Common myeloid progenitor, CD34-positive (primary cell): ENCODE data around the gene CDH26.

Source experiments
- CTCF ChIA-PET: fragments of 350-600 bp; sonication (Branson Sonifier 250); formaldehyde crosslinking; loops from one replicate; lab custom pipeline; 2021; ENCODE audit warnings: antibody characterized with exemption; lab: Charles Lee
- POLR2A ChIA-PET: fragments of 350-600 bp; sonication (Branson Sonifier 250); formaldehyde crosslinking; loops from one replicate; lab custom pipeline; 2021; ENCODE audit warnings: antibody characterized with exemption; lab: Charles Lee
- DNase-seq, 3 donors: peaks; one replicate each; pipeline versions ENCODE4 v3.0.0 to v3.0.0-alpha.2; 2013
- H3K27ac ChIP-seq, 2 experiments: 1 replicate in 1 of 2; 2 replicates in 1 of 2; pipeline ENCODE4 v1.7.0; 2013; ENCODE audit warnings: inconsistent platforms in 2 of 2, low read length in 2 of 2, mild to moderate bottlenecking in 2 of 2, low read depth in 1 of 2, moderate library complexity in 1 of 2; ENCODE audit not compliant: severe bottlenecking in 2 of 2, insufficient read depth in 1 of 2, poor library complexity in 1 of 2
- H3K27me3 ChIP-seq, 5 experiments: replicated peaks in 2 of 5; 1 replicate in 3 of 5; 2 replicates in 2 of 5; pipeline versions ENCODE4 v1.6.1 to v1.7.0; 2013; ENCODE audit warnings: low read length in 4 of 5, mild to moderate bottlenecking in 2 of 5, moderate library complexity in 2 of 5, inconsistent platforms in 1 of 5; ENCODE audit not compliant: insufficient read depth in 5 of 5, control insufficient read depth in 4 of 5
- H3K36me3 ChIP-seq, 4 experiments: 1 replicate in 2 of 4; 2 replicates in 2 of 4; pipeline versions ENCODE4 v1.6.1 to v1.7.0; 2013; ENCODE audit warnings: low read length in 3 of 4, control low read depth in 1 of 4, mild to moderate bottlenecking in 1 of 4; ENCODE audit not compliant: control insufficient read depth in 4 of 4, insufficient read depth in 4 of 4
- H3K4me1 ChIP-seq, 4 experiments: 1 replicate in 3 of 4; 2 replicates in 1 of 4; pipeline versions ENCODE4 v1.6.1 to v1.7.1; 2013; ENCODE audit warnings: low read length in 3 of 4, mild to moderate bottlenecking in 3 of 4, control low read depth in 1 of 4, inconsistent platforms in 1 of 4, moderate library complexity in 1 of 4; ENCODE audit not compliant: control insufficient read depth in 4 of 4, insufficient read depth in 4 of 4; ENCODE audit errors: control extremely low read depth in 1 of 4
- H3K4me3 ChIP-seq, 7 experiments: 1 replicate in 4 of 7; 2 replicates in 3 of 7; pipeline versions ENCODE4 v1.5.1 to v1.7.0; 2013; ENCODE audit warnings: mild to moderate bottlenecking in 7 of 7, low read length in 6 of 7, moderate library complexity in 6 of 7, inconsistent platforms in 2 of 7, low read depth in 2 of 7, control low read depth in 1 of 7; ENCODE audit not compliant: insufficient read depth in 4 of 7, control insufficient read depth in 1 of 7; ENCODE audit errors: extremely low read depth in 1 of 7
- H3K9me3 ChIP-seq, 5 experiments: 1 replicate in 4 of 5; 2 replicates in 1 of 5; pipeline versions ENCODE4 v1.6.1 to v1.7.1; 2013; ENCODE audit warnings: low read length in 4 of 5, mild to moderate bottlenecking in 2 of 5, inconsistent platforms in 1 of 5, low read depth in 1 of 5, moderate library complexity in 1 of 5; ENCODE audit not compliant: control insufficient read depth in 4 of 5, insufficient read depth in 2 of 5; ENCODE audit errors: control extremely low read depth in 1 of 5
- WGBS: methylation state at CpG from one replicate; pipeline ENCODE4 v1.1.5; 2013; ENCODE audit not compliant: insufficient coverage; 5-methylcytosine and 5-hydroxymethylcytosine counted together

Gene CDH26

DNA sequence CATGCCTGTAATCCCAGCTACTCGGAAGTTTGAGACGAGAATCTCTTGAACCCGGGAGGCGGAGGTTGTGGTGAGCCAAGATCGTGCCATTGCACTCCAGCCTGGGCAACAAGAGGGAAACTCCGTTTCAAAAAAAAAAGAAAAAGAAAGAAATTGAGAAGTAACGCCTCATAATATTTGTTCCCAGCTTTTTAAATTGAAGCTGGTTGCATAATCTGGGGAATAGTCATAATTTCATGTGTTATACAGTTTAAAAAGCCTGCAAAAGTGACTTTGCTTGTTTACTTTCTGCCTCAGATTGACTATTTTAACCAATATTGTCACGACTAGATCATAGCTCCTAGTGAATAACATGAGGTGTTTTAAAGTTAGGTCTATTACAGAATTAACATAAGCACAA, 10.8 kb upstream of the CDH26 start:
- no peak for DNase-seq
- WGBS, result 97% methylated on average over 7 of the region's 8 CpGs

DNA sequence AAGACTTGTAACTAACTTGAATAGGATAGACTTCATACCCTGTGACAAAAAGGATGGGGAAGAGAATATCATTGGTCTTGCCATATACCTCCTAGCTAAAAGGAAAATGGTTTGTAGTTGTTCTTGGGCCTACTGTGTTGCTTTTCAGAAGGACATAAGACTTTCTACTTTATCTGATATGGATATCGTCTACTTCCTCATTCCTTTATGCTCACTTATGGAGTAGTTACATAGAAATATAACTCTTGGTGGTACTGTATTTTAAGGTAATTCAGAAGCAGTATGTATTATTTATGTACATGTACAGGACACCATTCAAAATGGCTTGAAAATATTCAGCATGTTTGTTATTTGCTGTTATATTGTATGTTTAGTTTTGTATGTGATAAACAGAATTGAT, 10.0 kb upstream of the CDH26 start:
- Histone ChIP-seq H3K9me3 (no peaks in the 10 kb centered on the region), H3K27me3 (no peaks in the 10 kb centered on the region), H3K27ac (no peak overlapping the region), H3K4me1 (peaks cover 9 to 27% (median 16%) of the 10 kb centered on the region in 4 experiments), H3K4me3 (no peak overlapping the region), H3K36me3 (peaks cover 2 to 16% (median 15%) of the 10 kb centered on the region in 4 experiments)
- POLR2A ChIA-PET, result interaction anchor here (1.3 kb wide), 1 partner anchor 9 kb away, joined by 3 read pairs; the partner anchor contains the start of genes FAM217B and PPP1R3D
- WGBS, result no CpG with 5 or more reads among the region's 1 CpG
- CTCF ChIA-PET, result interaction anchor here (1.1 to 4.6 kb wide), 4 partner anchors 8 to 109 kb away, joined by 4 to 20 read pairs (median 6); partner anchors contain the start of genes CDH26, FAM217B and PPP1R3D
- peak in 2 of 3 donors; percentile 29 to 49 for DNase-seq

More for the DNA sequence above, 10.8 kb upstream of the CDH26 start:
- CTCF ChIA-PET, result interaction anchor here (0.8 to 4.6 kb wide), 8 partner anchors 7 to 263 kb away, joined by 3 to 22 read pairs (median 6); partner anchors contain the start of genes CDH26, FAM217B, PPP1R3D and SYCP2
- POLR2A ChIA-PET, result no interaction called here
- no peaks in the 10 kb centered on the region for H3K9me3 ChIP-seq
- H3K4me3 ChIP-seq, result no peak overlapping the region
- no peaks in the 10 kb centered on the region for H3K27me3 ChIP-seq
- H3K4me1 ChIP-seq, result peaks cover 9 to 27% (median 16%) of the 10 kb centered on the region in 4 experiments
- H3K27ac ChIP-seq, result no peak overlapping the region
- peaks cover 2 to 22% (median 15%) of the 10 kb centered on the region in 4 experiments for H3K36me3 ChIP-seq

DNA sequence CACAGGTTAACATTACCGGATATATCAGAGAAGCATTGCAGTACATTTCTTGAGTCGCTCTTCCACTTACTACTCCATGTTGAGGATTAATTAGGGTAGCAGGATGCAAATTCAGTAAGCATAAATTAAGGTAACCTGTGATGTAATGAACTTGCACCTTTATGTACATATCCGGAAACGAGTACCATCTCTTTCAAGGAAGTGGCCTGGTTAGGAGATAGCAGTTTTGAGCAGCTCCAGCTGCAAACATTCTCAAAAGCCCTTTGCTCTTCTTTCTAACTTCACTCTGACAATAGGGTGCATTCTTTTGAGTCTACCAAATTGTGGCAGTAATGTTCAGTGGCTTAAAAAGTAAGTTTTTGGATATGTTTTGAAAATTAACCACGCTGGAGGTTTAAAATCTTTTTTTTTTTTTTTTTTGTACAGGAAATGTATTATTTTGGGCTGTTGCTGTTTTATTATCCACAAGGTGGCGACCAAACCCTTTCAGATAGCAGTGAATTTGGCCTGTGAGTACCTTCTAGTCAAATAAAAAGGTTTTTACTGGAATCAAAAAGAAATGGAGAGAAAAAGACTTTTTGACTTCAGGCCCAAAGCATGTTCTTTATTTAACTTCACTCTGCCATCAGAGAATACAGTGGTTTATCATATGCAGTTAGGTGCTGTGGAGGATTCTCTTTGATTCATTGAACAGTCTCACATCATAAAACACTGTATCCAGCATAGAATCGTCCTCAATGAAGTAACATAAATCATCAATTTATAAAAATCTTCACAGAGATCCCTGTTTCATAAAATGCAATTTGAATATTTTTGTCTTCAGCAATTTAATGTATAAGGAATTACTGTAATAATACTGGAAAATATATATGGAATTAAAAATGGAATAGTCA, 9.1 kb upstream of the CDH26 start:
- no peaks in the 10 kb centered on the region for H3K27me3 ChIP-seq
- no peaks in the 10 kb centered on the region for H3K9me3 ChIP-seq
- H3K4me3 ChIP-seq, result peak overlapping the region in 3 of 7 experiments; percentile 23 to 54 (median 53)
- CTCF ChIA-PET, result interaction anchor here (1.0 to 4.6 kb wide), 9 partner anchors 9 to 108 kb away, joined by 3 to 20 read pairs (median 4); partner anchors contain the start of genes CDH26, FAM217B and PPP1R3D
- 13% methylated on average over 4 of the region's 7 CpGs for WGBS
- H3K4me1 ChIP-seq, result peaks cover 9 to 27% (median 16%) of the 10 kb centered on the region in 4 experiments
- peak; percentile 69 to 88 (median 85) for DNase-seq
- POLR2A ChIA-PET, result interaction anchor here (1.3 kb wide), 1 partner anchor 9 kb away, joined by 3 read pairs; the partner anchor contains the start of genes FAM217B and PPP1R3D
- no peak overlapping the region for H3K27ac ChIP-seq
- H3K36me3 ChIP-seq, result peaks cover 2 to 12% (median 10%) of the 10 kb centered on the region in 4 experiments

DNA sequence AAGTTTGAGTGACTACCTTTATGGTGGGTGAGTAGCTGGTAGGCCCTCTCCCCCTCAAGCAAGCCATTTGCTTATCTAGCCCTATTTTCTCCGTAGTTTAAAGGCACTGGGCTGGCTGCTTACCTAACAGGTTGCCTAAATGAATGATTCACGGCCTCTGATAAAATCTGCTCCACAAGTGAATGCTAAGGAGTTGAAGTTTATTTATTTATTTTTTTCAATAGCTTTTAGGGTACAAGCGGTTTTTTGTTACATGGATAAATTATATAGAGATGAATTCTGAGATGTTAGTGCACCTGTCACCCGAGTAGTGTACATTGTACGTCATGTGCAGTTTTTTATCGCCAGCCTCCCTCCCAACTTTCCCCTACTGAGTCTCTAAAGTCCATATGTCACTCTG, 8.3 kb upstream of the CDH26 start:
- no peaks in the 10 kb centered on the region for H3K27me3 ChIP-seq
- H3K4me1 ChIP-seq, result peaks cover 8 to 27% (median 16%) of the 10 kb centered on the region in 4 experiments
- H3K4me3 ChIP-seq, result no peak overlapping the region
- CTCF ChIA-PET, result interaction anchor here (1.0 to 4.6 kb wide), 7 partner anchors 10 to 107 kb away, joined by 3 to 20 read pairs (median 3); partner anchors contain the start of genes FAM217B and PPP1R3D
- WGBS, result 100% methylated on average over 1 of the region's 6 CpGs
- peaks cover 1 to 4% (median 2%) of the 10 kb centered on the region in 4 experiments for H3K36me3 ChIP-seq
- POLR2A ChIA-PET, result no interaction called here
- no peaks in the 10 kb centered on the region for H3K9me3 ChIP-seq
- H3K27ac ChIP-seq, result no peak overlapping the region
- DNase-seq, result no peak

DNA sequence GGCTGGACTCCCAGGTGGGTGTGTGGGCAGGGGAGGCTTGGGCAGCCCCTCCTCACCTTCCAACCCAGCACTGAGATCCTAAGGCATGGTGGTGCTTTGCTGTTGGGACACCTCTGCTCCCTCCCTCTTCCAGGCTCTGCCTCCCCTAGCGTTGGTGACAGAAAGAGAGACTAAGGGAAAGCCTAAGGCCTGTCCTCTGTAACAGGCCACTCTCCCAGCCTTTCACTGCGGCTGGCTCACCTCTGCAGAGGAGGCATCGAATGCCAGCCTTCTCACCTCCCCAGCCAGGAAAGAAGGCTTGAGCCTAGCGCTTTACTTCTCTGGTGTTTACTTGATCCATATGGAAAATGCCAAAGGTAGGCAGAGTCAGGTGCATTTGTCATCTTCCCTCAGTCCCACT, 3.5 kb upstream of the CDH26 start:
- H3K4me3 ChIP-seq, result no peak overlapping the region

DNA sequence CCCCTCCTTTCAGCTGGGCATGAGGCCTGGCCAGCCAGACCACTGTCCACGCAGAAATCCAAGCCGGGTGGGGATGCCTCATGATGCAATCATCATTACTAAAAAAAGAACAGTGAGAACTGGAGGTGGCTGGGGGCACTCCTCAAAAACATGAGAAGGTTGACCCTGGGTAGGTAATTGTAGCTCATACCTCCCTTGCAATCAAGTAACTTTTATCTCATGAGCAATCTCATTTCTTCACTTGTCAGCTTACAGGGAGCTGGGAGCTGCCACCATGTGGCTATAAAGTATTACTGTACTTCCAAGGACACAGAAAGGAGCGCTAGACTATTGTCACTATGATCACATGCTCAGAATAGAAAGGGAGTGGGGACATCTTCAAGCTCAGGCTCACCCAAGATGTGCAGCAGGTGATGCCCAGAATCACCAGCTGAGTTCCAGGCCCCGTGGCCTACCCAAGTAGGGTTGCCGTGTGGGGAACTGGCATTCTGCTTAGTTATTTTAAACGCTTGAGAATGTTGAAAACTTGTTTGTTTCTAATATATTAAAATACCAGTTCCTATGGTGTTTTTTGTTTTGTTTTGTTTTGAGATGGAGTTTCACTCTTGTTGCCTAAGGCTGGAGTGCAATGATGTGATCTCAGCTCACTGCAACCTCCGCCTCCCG, 3.0 kb upstream of the CDH26 start:
- DNase-seq, result peak in 2 of 3 donors; percentile 58 to 66
- 33% methylated on average over 1 of the region's 8 CpGs for WGBS
- H3K9me3 ChIP-seq, result no peaks in the 10 kb centered on the region
- no peaks in the 10 kb centered on the region for H3K36me3 ChIP-seq
- no peaks in the 10 kb centered on the region for H3K27me3 ChIP-seq
- no peak overlapping the region for H3K27ac ChIP-seq
- ChIA-PET POLR2A (no interaction called here), CTCF (interaction anchor here (1.0 to 3.1 kb wide), 7 partner anchors 9 to 101 kb away, joined by 3 to 17 read pairs (median 6); partner anchors contain the start of genes FAM217B and PPP1R3D)
- H3K4me3 ChIP-seq, result no peak overlapping the region
- no peaks in the 10 kb centered on the region for H3K4me1 ChIP-seq

More for the DNA sequence above, 3.5 kb upstream of the CDH26 start:
- no peak for DNase-seq
- WGBS, result 95% methylated on average over 3 of the region's 4 CpGs
- no peaks in the 10 kb centered on the region for H3K9me3 ChIP-seq
- H3K36me3 ChIP-seq, result no peaks in the 10 kb centered on the region
- H3K27ac ChIP-seq, result no peak overlapping the region
- ChIA-PET CTCF (interaction anchor here (1.0 to 3.1 kb wide), 7 partner anchors 8 to 102 kb away, joined by 3 to 17 read pairs (median 6); partner anchors contain the start of genes FAM217B and PPP1R3D), POLR2A (no interaction called here)
- no peaks in the 10 kb centered on the region for H3K27me3 ChIP-seq
- H3K4me1 ChIP-seq, result peaks cover 0 to 2% (median 0%) of the 10 kb centered on the region in 4 experiments
